Measurements from ENCODE around the gene CCDC157. TPM values are rescaled to one million over a fixed set of nuclear protein-coding genes. Genes with fewer than 3 reads are reported as not detected.

CCDC157 gene
- total RNA-seq (2012; rRNA removed), result 0.83 and 0.90 TPM in 2 replicates
- polyA plus RNA-seq (2012; rRNA removed), result 2.2 and 2.6 TPM in 2 replicates
- polyA plus RNA-seq (2012; cell fraction: cytosol; rRNA removed), result 2.1 and 2.8 TPM in 2 replicates
- 3.1 and 7.3 TPM in 2 replicates for polyA plus RNA-seq (2012; cell fraction: nucleus; rRNA removed; ENCODE audit: low replicate concordance)
- percentile 43 among the genes with signal in this experiment for Bru-seq, nascent RNA
- percentile 37 among the genes with signal in this experiment for BruChase-seq, experiment 1, labeled RNA remaining after a 6-hour chase
- percentile 32 among the genes with signal in this experiment for BruChase-seq, experiment 2, labeled RNA remaining after a 2-hour chase
- long read RNA-seq, partial matches to known transcripts, result 0 of 4 reads
- long read RNA-seq, other reads (novel, unspliced or antisense), result 1 of 4 reads

DNA sequence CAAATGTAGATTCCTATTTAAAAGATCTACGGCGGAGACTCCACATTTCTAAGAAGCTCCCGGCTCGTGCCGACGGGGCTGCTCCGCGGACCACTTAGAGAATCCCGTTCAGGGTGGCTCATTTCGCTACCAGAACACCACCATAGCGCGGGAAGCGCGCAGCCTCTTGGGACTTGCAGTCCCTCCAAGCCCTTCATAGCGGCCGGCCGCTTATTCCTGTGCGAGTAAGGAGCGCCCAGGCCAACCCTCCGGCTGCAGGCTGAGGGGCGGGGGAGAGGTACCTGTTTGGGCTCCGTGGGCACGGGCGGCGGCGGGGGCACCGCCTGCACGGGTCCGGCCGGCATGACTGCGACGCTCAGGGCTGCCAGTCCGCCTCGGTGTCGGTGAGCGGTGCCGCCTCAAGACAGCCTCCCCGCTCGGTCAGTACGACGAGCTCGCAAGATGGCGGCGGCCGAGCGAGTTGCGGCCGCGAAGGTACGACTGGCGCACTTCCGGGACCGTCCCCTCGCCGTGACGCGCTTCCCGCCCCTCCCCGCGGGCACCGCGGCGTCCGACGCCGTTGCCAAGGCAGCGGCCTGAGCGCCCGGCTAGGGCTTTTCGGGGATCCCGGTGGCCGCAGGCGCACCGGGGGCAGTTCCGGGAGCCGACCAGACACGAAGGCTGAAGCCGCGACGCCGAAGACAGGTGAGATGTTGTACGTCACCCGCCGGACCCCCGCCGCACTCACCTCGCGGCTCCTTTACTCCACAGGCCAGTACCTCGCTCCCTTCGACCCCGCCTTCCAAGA lies at the start of gene CCDC157, which contains the start of gene SF3A1:
TSS of gene CCDC157 (plus strand) at position 559 of the 787 bp plus-strand sequence. CDS start 8,994 bp downstream, outside the sequence.
TSS of gene SF3A1 (minus strand) at position 446 of the 787 bp plus-strand sequence. CDS start at position 344, 102 bp downstream.
- peak within 1 kb of the TSS; percentile 73 for H3K18ac ChIP-seq (ENCODE audit: low read depth, low read length)
- in situ Hi-C loops (cut with MboI; ENCODE audit: low sequenced_read_pairs), result no loop called here
- ChIA-PET POLR2A (ENCODE audit: unreplicated experiment) (interaction anchor here (0.5 to 0.6 kb wide), 5 partner anchors 18 to 1480 kb away, joined by 3 to 11 read pairs (median 3); no protein-coding TSS in a partner anchor), CTCF (interaction anchor here (0.6 kb wide), 1 partner anchor 64 kb away, joined by 3 read pairs; no protein-coding TSS in a partner anchor)
- WGBS, 2 experiments (ENCODE audit: extremely low coverage in 2 of 2, insufficient read length in 1 of 2), result 1% methylated on average over 55 of the region's 91 CpGs; no CpG with 5 or more reads in 1 of the 2 experiments
- ATAC-seq (ENCODE audit: low read depth) (peak; percentile 97), DNase-seq (peak; percentile 91)
- H3K79me1 ChIP-seq (ENCODE audit: low read depth in 1 of 2, low read length in 2 of 2), result peaks cover 26 to 46% of the 10 kb centered on the region in 2 experiments
- peak within 1 kb of the TSS; percentile 88 for H3K23ac ChIP-seq (ENCODE audit: low read depth, low read length)
- H3K4me1 ChIP-seq (ENCODE audit: control insufficient read depth, insufficient read depth, low read length), result peaks cover 12% of the 10 kb centered on the region
- H3K27ac ChIP-seq (ENCODE audit: insufficient read depth, low read length), result peak within 1 kb of the TSS; percentile 98
- dilution Hi-C loops (cut with HindIII; ENCODE audit: low sequenced_read_pairs, unreplicated experiment), result no loop called here
- H4K5ac ChIP-seq (ENCODE audit: low read depth, low read length), result peak within 1 kb of the TSS; percentile 88
- BruUV-seq (replicated peaks), result no TSS peak
- peak within 1 kb of the TSS; percentile 84 for H3K14ac ChIP-seq (replicated peaks; ENCODE audit: low read depth, low read length)
- H2BK15ac ChIP-seq (ENCODE audit: low read depth, low read length), result no peak within 1 kb of the TSS; the same call in 2 of the 3 replicates
- H2BK120ac ChIP-seq (ENCODE audit: low read depth, low read length), result peak within 1 kb of the TSS; percentile 78
- H2BK20ac ChIP-seq (ENCODE audit: low read depth, low read length), result no peak within 1 kb of the TSS
- peaks cover 39% of the 10 kb centered on the region for H4K20me1 ChIP-seq (ENCODE audit: insufficient read depth, low read length)
- H2AK5ac ChIP-seq (ENCODE audit: low read depth, low read length), result peak within 1 kb of the TSS; percentile 79
- peak within 1 kb of the TSS; percentile 99 for H2AFZ ChIP-seq (replicated peaks; ENCODE audit: low read length, poor library complexity)
- peak within 1 kb of the TSS; percentile 95 for H3K9ac ChIP-seq (ENCODE audit: low read depth, low read length)
- H2BK5ac ChIP-seq (ENCODE audit: low read depth, low read length, poor library complexity, severe bottlenecking), result peak within 1 kb of the TSS; percentile 97
- peak within 1 kb of the TSS; percentile 82; the same call in 1 of the 2 replicates for H4K91ac ChIP-seq (ENCODE audit: insufficient read depth, low read depth, low read length)
- H3K36me3 ChIP-seq (ENCODE audit: control insufficient read depth, insufficient read depth, low read length), result peaks cover 15% of the 10 kb centered on the region
- no peaks in the 10 kb centered on the region for H3K27me3 ChIP-seq (ENCODE audit: control insufficient read depth, insufficient read depth, low read length)
- H2AK9ac ChIP-seq (replicated peaks; ENCODE audit: low read depth, low read length, poor library complexity), result peak within 1 kb of the TSS; percentile 97
- peak within 1 kb of the TSS; percentile 63 for H3K56ac ChIP-seq (ENCODE audit: extremely low read depth, insufficient read depth, low read length)
- H3K9me3 ChIP-seq (ENCODE audit: control insufficient read depth, insufficient read depth, low read length), result no peaks in the 10 kb centered on the region
- peak within 1 kb of the TSS; percentile 100 for H3K4me2 ChIP-seq (ENCODE audit: low read depth, low read length)
- peak within 1 kb of the TSS; percentile 95 for H3K4ac ChIP-seq (ENCODE audit: low read depth, low read length)
- H3K9me1 ChIP-seq (ENCODE audit: insufficient read depth, low read length), result peaks cover 15% of the 10 kb centered on the region
- peak within 1 kb of the TSS; percentile 62 to 97; a peak in 3 of 4 replicates for H4K8ac ChIP-seq (ENCODE audit: low read depth in 2 of 2, low read length in 2 of 2)
- intact Hi-C loops (cut with micrococcal nuclease), result loop anchor here (2.0 kb wide), 1 partner anchor 68 kb away; the partner anchor contains the start of gene CASTOR1
- H3K4me3 ChIP-seq (ENCODE audit: insufficient read depth, low read depth, low read length), result peak within 1 kb of the TSS; percentile 98
- peak; percentile 5; the same call in 1 of the 2 replicates for TF ChIP-seq FOS (IDR thresholded peaks at IDR 0.05; ENCODE audit: low read depth, low read length)
- peak; percentile 81; the same call in 1 of the 2 replicates for TF ChIP-seq MXI1 (IDR thresholded peaks at IDR 0.05; ENCODE audit: borderline replicate concordance, low read depth, low read length)
- TF ChIP-seq RAD21 (IDR thresholded peaks at IDR 0.05; ENCODE audit: low read length), result no peak
- TF ChIP-seq, protein P1, sequence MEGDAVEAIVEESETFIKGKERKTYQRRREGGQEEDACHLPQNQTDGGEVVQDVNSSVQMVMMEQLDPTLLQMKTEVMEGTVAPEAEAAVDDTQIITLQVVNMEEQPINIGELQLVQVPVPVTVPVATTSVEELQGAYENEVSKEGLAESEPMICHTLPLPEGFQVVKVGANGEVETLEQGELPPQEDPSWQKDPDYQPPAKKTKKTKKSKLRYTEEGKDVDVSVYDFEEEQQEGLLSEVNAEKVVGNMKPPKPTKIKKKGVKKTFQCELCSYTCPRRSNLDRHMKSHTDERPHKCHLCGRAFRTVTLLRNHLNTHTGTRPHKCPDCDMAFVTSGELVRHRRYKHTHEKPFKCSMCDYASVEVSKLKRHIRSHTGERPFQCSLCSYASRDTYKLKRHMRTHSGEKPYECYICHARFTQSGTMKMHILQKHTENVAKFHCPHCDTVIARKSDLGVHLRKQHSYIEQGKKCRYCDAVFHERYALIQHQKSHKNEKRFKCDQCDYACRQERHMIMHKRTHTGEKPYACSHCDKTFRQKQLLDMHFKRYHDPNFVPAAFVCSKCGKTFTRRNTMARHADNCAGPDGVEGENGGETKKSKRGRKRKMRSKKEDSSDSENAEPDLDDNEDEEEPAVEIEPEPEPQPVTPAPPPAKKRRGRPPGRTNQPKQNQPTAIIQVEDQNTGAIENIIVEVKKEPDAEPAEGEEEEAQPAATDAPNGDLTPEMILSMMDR (conservative IDR thresholded peaks at IDR 0.05; ENCODE audit: low read depth, low read length), result no peak
- TF ChIP-seq BHLHE40 (IDR thresholded peaks at IDR 0.05; ENCODE audit: low read depth, low read length), result peak; percentile 64; the same call in 1 of the 2 replicates
- TF ChIP-seq, protein P2, sequence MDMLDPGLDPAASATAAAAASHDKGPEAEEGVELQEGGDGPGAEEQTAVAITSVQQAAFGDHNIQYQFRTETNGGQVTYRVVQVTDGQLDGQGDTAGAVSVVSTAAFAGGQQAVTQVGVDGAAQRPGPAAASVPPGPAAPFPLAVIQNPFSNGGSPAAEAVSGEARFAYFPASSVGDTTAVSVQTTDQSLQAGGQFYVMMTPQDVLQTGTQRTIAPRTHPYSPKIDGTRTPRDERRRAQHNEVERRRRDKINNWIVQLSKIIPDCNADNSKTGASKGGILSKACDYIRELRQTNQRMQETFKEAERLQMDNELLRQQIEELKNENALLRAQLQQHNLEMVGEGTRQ (IDR thresholded peaks at IDR 0.05; ENCODE audit: low read depth, low read length), result no peak
- TF ChIP-seq, protein P3, sequence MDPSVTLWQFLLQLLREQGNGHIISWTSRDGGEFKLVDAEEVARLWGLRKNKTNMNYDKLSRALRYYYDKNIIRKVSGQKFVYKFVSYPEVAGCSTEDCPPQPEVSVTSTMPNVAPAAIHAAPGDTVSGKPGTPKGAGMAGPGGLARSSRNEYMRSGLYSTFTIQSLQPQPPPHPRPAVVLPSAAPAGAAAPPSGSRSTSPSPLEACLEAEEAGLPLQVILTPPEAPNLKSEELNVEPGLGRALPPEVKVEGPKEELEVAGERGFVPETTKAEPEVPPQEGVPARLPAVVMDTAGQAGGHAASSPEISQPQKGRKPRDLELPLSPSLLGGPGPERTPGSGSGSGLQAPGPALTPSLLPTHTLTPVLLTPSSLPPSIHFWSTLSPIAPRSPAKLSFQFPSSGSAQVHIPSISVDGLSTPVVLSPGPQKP (IDR thresholded peaks at IDR 0.05; ENCODE audit: borderline replicate concordance, low read depth, low read length), result no peak
- no peak for TF ChIP-seq SMC3 (IDR thresholded peaks at IDR 0.05; ENCODE audit: low read depth, low read length)
- no peak for TF ChIP-seq RCOR1 (IDR thresholded peaks at IDR 0.05; ENCODE audit: insufficient replicate concordance, low read length)
- TF ChIP-seq MAFK (IDR thresholded peaks at IDR 0.05; ENCODE audit: low read depth, low read length), result no peak

All from IMR-90 (cell line).